ENCODE measurements around the gene KLHL22.
"Not testable (repeated sequence)": the region's sequence is repeated elsewhere in the genome, so short reads cannot be mapped to it uniquely, and the experiment has no call there.

The KLHL22 gene

DNA sequence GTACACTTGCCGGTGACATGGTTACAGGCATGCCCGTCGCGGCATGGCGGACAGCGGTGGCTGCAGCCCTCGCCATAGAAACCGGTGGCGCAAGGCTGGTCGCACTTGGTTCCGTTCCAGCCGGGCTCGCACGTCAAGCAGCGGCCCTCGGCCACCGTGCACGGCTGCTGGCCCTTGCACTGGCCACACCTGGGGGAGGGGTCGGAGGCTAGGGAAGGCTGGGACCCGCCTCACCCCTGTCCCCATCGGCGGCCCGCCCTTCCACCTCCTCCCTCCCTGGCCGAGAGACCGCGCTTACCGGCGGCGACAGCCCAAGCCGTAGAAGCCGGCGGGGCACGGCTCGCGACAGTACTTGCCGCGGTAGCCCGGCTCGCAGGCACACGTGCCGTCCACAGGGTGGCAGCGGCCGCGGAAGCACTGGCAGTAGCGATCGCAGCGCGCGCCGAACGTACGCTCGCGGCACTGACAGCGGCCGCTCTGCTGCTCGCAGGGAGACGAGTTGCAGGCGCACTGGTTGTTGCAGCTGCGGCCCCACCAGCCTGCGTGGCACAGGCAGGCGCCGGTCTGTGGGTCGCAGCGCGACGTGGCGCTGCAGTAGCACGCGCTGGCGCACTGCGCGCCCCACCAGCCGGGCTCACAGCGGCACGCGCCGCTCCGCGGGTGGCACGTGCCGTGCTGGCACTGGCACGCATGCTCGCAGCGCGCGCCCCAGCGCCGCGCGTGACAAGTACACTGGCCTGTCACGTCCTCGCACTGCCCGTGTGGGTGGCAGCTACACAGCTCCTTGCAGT lies 64.7 kb downstream of the KLHL22 start:
- DNase-seq = no peak

DNA sequence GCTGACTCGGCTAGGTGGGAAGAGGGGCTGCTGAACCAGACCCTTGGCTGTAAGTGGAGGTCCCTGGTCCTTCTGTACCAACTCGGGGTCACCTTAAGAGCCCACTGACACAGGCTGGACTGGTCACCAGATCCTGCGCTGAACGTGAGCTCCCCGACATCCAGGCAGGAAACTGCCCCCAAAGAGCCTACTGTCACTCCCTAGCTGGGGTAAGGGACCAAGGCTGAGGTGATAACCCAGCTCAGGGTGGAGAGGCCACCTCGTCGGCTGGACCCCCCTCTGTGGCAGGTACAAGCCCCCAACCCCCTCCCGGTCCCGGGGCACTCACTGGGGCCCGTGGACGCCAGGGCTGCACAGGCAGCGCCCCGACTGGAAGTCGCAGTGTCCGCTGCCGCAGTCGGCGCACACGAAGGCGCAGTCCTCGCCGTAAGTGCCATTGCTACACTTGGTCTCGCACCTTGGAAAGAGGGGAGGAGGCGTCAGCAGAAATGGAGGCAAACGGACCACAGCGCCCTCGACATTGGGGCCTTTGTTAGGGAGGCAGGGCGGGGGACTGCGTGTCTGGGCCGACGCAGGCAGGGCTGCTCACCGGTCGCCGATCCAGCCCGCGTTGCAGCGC lies 65.4 kb downstream of the KLHL22 start:
- no peak for DNase-seq

DNA sequence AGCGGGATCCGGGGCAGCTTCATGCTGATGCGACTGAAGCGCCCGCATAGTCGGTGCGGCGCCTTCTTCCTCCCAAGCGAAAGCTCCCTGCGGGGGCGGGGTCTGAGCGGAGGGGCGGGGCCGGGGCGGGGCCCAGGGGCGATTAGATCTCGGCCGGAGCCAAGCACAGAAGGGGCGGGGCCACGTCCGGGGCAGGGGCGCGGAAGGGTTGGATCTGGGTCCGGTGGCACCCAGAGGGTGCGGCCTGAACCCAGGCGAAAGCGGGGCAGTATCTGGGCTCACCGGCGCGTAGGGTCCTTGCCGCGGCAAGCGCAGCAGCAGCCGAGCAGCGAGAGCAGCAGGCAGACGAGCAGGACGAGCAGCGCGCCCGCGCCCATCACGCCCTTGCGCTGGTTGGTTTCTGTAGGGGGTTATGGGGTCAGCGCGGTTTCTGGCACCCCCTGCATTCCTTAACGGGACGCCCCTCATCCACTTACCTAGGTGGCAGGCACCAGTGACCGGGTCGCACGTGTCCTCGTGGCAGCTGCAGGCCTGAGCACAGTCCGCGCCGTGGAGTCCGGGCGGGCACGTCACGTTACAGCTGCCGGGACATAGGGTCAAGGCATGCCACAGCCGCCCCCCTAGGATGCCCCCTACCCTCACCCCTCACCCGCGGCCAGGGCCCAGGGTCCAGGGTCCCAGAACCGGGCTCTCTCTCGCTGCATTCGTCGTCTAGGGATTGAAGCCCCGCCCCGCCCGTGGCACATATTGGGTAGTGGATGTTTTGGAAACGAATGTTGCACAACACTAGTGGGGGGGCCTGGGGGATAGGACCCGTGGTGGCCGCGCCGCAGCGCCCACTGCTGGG lies 66.1 kb downstream of the KLHL22 start:
- no peak for DNase-seq

DNA sequence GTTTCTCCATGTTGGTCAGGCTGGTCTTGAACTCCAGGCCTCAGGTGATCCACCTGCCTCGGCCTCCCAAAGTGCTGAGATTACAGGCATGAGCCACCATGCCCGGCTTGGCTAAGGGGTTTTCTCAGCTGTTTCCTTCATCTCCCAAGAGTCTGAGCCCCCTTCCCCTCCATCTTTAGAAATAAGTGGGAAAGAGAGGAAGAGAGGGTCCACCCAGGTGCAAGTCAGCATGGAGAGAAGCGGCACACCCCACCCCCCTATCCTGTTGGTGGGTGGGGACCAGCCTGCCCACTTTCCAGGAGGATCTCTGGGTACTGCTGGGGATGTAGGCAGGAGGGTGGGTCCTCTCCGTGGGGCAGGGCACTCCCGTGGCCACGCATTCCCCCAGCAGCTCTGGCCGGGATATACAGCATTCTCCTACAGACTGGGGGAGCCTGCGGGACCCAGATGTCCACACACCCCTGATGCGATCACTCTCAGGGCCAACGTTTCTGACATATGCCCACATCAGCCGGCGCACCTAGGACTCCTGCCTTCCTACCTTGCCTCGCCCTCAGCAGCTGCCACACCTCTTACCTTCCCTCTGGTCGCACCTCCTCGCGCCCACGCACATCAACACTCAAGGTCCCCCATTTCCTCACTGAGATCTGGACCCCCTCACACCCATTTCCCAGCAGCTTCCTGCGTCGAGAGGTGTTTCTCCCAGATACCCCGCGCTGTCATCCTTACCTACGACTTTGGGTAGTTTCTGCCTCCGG lies 66.9 kb downstream of the KLHL22 start:
- DNase-seq = no peak

DNA sequence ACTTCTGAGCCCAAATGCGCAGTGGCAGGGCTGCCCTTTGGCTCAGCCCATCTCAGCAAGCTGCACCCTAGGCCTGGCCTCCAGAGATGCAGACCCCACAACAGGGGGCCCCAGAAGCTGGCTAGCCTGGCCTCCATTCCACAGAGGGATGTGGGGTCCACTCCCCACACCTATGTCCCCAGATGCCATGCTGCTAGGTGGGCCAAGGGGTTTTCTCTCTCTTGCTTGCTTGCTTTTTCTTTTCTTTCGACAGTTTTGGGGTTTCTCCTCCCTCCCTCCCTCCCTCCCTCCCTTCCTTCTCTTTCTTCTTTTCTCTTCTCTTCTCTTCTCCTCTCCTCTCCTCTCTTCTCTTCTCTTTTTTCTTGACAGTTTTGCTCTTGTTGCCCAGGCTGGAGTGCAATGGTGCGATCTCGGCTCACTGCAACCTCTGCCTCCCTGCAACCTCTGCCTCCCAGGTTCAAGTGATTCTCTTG lies 67.6 kb downstream of the KLHL22 start:
- no peak for DNase-seq

DNA sequence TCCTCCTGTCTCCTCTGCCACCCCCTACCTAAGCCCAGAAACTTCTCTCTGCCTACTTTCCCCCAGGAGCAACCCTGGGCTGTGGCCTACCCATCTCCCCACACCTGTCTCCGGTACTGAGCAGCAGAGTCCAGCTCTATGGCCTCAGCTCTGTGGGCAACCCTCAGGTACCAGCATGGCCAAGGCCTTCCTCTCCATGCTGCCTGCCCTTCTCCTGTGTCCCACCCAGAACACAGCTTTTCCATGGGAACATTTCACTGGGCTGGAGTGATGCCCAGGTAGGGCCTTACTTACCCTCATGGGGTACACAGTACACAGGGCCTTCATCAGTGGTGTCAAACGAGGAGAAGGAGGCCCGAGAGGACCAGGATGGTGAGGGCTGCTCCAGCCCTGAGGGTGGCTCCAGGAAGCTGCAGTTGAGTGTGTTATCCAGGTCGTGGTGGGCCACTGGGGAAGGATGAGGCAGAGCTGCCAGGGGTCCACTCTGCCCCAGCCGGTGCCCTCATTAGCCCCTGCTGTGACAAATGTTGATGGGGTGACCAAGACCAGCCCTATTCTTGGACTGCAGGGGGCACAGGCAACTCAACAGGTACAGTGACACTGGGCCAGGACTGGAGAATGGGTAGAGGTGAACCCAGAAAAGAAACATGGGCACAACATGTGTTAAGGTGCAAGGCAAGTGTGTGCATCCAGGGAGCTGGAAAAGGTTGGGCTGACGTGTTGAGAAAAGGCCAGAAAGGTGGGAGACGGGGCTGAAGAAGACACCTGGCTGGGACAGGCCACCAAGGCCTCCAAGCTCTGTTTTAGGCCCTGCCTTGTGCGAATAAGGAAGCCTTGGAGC lies 68.3 kb downstream of the KLHL22 start:
- DNase-seq = no peak

DNA sequence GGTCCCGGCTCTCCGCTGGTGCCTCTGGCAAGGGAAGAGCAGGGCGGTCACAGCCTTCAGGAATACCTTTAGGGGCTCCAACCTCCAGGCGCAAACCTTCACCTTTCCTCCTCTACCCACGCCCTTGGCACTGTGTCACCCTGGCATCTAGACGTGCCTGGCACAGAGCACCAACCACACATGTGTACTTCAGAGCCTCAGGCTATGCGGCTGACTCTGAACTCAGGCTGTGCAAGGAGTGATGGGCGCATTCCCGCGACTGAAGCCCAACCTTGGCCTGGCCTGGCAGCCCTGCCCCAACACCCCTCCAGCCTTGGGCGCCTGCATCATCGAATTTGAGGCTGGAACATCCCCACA lies 69.4 kb downstream of the KLHL22 start:
- DNase-seq = no peak

DNA sequence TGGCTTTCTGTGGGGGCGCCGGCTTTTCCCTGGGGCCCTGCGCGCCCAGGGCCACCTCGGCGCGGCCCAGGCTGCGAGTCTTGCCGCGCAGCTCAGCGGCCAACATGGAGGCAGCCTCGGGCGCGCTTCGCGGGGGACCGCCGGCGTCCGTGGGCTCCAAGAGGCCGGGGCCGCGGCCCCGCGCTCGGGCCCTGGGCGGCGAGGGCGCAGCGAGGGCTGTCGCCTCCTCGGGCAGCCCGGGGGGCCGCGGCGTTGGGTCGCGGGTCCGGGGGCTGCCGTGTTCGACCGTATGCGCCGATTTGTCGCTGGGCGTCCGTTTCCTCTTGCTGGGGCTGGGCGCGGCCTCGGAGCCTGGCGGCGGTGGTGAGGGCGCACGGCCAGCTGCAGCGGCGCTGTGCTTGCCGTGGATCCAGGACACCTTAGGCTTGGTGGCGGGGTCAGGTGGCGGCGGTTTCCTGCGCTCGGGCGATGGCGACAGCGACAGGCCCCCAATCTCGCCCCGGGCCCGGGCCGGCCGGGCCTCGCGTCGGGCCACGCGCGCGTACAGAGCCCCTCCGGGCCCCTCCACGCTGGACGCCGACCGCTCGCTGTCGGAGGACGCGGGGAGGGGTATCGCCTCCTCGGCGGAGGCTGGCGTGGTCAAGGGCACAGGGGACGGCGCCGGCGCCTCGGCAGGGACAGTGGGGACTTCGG lies 69.9 kb downstream of the KLHL22 start:
- no peak for DNase-seq

DNA sequence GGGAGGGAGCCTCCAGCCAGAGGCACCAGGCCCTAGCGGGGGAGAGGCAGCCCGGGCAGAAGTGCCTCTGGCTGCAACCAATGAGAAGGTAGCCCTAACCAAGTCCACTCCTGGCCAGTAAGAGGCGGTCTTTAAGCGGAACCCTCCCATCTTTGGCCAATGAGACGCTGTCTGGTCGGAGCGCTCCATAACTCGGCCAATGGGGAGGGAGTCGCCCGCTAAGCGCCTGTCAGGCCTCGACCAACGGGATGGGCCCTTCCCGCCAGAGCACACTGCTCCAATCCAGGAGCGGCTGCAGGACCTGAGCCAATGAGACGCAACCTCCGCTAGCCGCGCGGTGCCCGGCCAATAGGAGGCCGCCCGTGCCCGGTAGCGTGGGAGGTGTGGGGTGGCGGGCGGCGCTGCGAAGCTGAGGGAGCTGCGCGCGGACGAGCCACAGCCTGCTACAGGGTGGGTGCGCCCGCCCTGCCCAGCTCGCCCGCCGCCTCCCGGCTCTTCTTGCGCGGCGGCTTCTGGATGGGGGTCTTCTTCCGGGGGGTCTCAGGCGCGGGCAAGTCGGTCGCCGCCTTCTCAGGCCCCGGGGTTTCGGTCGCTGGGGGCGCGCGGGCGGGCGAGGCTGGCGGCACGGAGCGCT lies 70.5 kb downstream of the KLHL22 start:
- no peak for DNase-seq

DNA sequence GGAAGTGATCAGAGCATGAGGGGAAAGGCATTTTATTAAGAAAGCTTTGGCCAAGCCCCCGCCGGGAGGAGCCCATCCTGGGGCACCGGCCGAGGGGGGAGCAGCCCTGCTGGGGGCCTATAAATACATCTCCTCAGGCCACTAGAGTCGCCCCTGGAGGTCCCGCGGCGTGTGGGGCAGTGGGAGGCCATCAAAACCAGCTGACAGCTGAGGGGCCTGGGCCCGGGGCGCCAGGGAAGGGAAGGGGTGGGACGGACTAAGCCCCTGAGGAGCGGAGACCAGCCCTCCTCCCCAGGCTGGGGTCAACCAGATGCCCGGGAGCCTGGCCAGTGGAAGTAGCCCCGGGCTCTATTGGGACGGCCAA lies 71.0 kb downstream of the KLHL22 start:
- DNase-seq = no peak

DNA sequence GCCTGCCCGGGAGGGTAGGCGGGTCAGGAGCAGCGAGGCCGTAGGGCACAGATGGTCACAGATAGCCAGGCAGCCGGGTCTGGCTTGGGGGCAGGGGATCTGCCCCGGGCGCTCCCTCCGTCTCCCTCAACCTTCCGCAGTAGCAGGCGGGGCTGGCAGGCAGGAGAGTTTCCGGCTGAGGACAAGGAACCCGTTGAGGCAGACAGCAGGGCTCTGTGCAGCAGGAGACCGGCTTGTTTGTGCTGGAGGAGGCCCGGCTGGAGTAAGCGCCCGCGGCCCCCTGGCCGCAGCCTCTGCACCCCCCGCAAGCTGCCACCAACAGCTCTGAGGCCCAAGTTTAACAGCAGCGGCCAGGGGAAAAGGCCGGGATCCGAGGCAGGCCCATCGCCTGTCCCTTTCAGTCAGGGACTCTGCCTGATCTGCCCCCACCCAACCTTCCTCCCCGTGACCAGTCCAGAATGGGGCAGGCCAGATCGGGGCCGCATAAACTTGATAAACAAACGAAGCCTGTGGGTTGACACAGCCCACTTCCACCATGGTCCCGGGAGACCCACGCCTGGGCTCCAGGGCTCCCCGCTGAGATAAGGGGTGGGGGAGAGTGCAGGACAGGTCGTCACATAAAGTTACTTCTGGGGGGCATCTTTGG lies 71.6 kb downstream of the KLHL22 start:
- no peak for DNase-seq

DNA sequence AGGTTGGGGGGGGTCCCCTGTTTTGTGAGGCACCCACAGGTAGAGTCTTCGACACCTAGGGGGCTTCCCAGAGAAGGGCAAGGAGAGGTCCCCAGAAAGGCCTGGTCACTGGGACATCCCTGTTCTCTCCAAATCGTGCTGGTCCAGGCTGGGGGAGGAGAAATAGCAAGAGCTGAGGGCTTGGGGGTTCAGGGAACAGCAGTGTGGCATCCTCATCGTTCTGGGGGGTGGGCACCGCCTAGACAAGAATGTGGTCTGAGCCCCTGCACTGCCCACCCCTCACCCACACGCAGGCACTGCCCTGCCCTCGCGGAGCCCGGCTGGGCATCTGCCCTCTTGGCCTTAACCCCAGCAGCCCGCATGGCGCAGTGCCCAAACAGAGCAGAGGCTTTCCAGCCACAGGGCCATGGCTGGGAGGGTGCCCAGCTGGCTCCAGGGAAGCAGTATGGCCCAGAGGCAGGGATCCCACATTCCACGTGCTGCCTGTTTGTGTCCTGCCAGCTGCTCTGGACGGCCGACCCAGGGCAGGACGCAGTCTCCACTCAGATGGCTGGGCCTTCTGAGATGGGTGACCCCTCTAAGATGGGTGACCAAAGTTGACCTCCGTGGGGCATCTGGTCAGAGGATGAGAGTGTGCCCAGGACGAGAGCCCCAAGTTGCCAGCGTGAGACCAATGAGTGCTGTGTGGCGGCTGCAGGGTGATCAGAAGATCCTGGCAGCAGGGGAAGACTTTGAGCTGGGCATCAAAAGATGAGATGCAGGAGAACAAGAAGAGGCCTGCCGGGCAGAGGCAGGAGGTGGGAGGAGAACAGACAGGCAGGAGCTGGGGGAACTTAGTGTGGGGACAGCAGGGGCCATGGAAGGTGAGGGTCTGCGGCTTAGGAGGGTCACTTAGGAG lies 72.3 kb downstream of the KLHL22 start:
- no peak for DNase-seq

DNA sequence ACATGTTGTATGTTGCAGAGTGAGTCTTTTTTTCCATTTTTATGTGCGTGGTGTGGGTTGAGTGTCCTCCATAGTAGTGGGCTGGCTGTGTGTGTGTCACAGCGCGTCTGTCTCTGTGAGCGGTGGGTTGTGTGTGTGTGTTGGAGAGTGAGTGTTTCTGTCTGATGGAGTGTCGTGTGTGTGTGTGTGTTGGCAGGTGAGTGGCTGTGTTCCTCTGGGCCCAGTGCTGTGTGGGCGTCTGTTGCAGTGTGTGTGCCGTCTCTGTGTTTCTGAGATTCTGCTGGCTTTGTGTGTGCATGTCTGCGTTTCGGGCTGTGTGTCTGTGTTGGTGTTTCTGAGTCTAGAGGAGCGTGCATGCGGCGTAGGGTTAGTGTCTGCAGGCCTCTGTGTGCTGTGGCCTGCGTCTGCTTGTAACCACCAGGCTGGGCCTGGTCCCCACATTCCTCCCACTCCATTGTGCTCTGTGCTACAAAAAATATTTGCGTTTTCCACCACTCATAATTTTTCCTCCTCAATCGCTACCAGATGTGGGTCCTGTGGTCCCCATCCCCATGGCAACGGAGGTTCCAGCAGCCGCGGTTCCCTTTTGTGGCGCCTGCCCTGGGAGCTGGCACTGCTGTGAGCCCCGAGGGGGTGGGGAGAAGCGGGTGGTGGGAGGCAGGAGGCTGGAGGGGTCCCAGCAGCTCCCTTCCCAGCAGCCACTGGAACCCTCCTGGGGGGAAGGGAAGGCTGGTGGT lies 73.2 kb downstream of the KLHL22 start:
- DNase-seq = no peak

DNA sequence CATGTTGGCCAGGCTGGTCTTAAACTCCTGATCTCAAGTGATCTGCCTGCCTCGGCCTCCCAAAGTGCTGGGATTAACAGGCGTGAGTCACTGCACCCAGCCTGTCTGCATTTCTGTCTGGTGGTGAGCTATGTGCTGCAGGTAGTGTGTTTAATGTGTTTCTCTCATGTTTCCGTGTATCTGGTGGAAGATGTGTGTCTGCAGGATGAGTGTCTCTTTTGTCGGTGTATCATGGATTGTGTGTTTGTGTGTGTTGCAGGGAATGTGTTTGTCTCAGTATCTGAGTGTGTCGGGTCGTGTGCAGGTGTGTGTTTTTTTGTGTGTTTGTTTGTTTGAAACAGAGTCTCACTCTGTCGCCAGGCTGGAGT lies 74.1 kb downstream of the KLHL22 start:
- DNase-seq = no peak

DNA sequence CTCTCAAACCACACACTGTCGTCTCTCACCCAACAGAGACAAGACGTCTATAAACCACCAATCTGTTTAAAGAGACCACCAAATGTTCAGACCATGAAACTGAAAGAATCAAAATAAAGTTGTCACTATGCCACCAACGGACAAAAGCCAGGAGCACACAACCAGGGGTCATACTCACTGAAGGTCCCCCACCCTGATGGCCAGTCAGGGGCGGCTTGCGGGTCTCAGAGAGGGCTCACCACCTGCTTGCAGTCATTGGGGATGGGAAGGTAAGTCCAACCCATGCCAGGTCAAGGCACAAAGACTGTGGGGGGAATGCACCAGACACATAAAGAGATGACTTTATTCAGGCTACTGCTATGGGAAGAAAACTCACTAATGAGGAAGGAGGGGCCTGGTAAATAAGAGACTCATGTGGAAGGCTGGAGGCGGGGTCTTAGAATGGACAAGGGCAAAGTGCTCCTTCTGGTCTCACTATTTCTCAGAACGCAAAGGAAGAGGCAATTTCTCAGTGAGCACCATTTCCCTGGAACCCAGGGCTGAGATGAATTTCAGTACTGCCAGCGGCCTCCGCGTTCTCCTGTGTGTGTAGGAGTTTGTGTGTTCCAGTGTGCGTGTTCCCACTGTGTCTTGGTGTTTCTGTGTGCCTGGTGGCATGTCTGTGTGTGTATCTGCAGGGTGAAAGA lies 75.3 kb downstream of the KLHL22 start:
- no peak for DNase-seq

DNA sequence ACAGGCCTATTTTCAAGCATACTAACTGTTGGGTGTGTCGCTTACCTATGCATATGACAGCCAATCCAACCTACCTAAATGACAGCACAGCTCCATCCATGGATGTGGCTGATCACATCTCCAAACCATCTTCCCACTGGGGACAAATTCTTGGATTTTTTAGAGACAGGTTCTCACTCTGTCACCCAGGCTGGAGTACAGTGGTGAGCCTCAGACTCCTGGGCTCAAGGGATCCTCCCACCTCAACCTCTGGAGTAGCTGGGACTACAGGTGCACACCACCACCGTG lies 76.0 kb downstream of the KLHL22 start:
- no peak for DNase-seq

DNA sequence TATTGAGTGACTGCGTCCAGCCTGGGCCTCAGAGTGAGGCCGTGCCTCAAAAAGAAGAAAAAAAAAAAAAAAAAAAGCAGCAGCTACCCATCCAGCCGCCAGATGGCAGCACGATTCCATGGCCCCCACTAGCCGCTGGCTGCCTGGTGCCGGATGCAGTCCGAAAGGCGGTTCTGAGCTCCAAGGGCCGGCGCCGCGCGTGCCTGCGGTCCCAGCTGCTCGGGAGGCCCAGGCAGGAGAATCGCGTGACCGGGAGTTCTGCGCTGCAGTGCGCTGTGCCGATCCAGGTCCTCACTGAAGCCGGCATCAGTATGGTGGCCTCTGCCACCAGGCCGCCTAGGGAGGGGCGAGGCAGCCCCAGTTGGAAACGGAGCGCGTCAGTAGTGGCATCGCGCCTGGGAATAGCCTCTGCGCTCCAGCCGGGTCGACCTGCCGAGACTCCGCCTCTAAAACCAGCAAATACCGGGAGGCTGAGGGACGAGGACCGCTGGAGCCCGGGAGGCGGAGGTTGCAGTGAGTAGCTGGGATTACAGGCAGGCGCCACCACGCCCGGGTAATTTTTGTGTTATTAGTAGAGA lies 77.3 kb downstream of the KLHL22 start:
- DNase-seq = no peak

DNA sequence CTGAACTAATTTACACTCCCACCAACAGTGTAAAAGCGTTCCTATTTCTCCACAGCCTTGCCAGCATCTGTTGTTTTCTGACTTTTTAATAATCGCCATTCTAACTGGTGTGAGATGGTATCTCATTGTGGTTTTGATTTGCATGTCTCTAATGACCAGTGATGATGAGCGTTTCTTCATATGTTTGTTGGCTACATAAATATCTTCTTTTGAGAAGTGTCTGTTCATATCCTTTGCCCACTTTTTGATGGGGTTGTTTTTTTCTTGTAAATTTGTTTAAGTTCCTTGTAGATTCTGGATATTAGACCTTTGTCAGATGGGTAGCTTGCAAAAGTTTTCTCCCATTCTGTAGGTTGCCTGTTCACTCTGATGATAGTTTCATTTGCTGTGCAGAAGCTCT lies 79.9 kb downstream of the KLHL22 start:
- not testable (repeated sequence) for DNase-seq

Data from NCI-H1436 treated with DMSO at 0.1 percent for 48 hours (cell line).